Neutrophil (primary cell): ENCODE results near the gene RALGAPA2.
A peak's percentile ranks its signal among the peaks of the same experiment; 100 is the strongest.

Source experiments
- H3K27ac ChIP-seq: fragments of 200-600 bp; sonication (generic); 2 replicates; pipeline ENCODE4 v1.5.1; 2016; ENCODE audit warnings: mild to moderate bottlenecking, moderate library complexity
- H3K27me3 ChIP-seq: fragments of 200-600 bp; sonication (generic); 2 replicates; pipeline ENCODE4 v1.6.0; 2016; ENCODE audit warnings: mild to moderate bottlenecking
- H3K36me3 ChIP-seq: fragments of 200-600 bp; sonication (generic); 2 replicates; pipeline ENCODE4 v1.5.1; 2017
- H3K4me1 ChIP-seq, 2 experiments: fragments of 200-600 bp in 1 of 2; sonication (generic) in 1 of 2; 1 replicate in 1 of 2; 2 replicates in 1 of 2; pipeline versions ENCODE4 v1.5.1 to v1.6.1; 2013 to 2016; ENCODE audit warnings: low read depth in 1 of 2, low read length in 1 of 2, mild to moderate bottlenecking in 1 of 2, moderate library complexity in 1 of 2; ENCODE audit not compliant: control insufficient read depth in 1 of 2, insufficient read depth in 1 of 2
- H3K4me3 ChIP-seq, 2 experiments: fragments of 200-600 bp in 1 of 2; sonication (generic) in 1 of 2; 1 replicate in 1 of 2; 2 replicates in 1 of 2; pipeline ENCODE4 v1.5.1; 2013 to 2016; ENCODE audit warnings: low read depth in 1 of 2, low read length in 1 of 2, mild to moderate bottlenecking in 1 of 2, moderate library complexity in 1 of 2
- H3K9me3 ChIP-seq: fragments of 200-600 bp; sonication (generic); 2 replicates; pipeline ENCODE4 v1.5.1; 2016
- TF ChIP-seq, protein P1 (sequence below): fragments of 200-600 bp; sonication (generic); IDR thresholded peaks from 2 replicates; pipeline ENCODE4 v1.5.1; 2016; ENCODE audit warnings: antibody characterized with exemption

RALGAPA2 gene

DNA sequence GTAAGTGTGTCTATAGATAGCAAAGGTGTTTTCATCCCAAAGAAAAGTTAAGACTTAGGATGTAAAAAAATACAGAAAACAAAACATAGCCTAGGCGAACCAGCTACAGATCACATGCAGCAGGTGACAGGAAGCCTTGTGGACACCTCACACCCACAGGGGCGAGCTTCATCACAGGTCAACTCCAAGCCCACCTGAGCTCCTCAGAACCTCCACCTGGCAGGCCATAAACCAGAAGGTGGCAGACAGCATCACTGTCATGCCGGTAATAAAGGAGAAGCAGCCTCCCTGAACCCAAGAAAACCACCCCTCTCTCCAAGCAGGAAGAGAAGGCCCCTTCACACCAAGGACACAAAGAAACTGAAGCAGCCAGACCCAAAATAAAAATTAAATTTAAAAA lies 1.0 kb downstream of the RALGAPA2 start:
- Histone ChIP-seq H3K9me3 (no peaks in the 10 kb centered on the region), H3K4me3 (peak overlapping the region; percentile 65 to 86), H3K27ac (peak overlapping the region; percentile 92), H3K27me3 (no peaks in the 10 kb centered on the region), H3K36me3 (no peaks in the 10 kb centered on the region), H3K4me1 (peaks cover 48 to 54% of the 10 kb centered on the region in 2 experiments)
- TF ChIP-seq, protein P1, sequence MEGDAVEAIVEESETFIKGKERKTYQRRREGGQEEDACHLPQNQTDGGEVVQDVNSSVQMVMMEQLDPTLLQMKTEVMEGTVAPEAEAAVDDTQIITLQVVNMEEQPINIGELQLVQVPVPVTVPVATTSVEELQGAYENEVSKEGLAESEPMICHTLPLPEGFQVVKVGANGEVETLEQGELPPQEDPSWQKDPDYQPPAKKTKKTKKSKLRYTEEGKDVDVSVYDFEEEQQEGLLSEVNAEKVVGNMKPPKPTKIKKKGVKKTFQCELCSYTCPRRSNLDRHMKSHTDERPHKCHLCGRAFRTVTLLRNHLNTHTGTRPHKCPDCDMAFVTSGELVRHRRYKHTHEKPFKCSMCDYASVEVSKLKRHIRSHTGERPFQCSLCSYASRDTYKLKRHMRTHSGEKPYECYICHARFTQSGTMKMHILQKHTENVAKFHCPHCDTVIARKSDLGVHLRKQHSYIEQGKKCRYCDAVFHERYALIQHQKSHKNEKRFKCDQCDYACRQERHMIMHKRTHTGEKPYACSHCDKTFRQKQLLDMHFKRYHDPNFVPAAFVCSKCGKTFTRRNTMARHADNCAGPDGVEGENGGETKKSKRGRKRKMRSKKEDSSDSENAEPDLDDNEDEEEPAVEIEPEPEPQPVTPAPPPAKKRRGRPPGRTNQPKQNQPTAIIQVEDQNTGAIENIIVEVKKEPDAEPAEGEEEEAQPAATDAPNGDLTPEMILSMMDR, result no peak

DNA sequence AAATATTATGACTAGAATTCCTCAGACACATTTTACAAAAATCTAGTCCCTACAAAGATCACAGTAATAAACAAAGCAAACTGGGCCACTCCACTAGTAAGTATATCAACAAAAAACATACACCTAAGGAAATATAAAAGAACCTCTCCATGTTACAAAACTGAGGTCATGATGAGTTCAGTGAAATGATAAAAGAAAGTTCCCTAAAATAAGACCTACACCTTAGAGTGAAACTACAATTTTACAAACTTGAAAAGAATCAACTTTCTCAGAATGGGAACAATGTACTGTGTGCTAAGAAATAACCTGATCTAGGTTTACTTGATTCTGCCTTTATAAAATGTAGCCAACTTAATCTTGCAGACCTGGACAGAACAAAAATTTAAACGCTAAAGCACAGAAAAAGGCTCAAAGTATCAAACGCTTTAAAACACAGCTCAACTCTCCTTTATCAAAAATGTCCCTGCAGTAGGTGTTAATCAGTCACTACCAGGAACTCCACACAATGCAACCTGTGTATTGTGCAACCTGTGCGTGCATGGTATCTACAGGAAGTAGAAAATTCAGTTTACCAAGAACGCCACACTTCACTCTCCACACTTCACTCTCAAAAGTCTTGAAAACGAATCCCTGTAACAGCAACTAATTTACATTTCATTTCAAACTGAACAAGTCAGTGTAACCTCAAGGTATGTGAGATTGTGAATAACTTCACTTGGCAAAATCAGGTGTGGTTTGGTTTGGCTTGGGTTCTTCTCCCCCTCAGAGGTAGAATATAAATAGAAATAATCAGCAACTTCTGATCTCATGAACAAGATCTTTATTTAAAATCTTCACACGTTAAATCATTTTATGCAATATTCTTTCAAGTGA lies 1.8 kb downstream of the RALGAPA2 start:
- H3K4me1 ChIP-seq, result peaks cover 52 to 59% of the 10 kb centered on the region in 2 experiments
- H3K27ac ChIP-seq, result peak overlapping the region; percentile 92
- TF ChIP-seq, protein P1, result no peak
- H3K27me3 ChIP-seq, result no peaks in the 10 kb centered on the region
- peak overlapping the region; percentile 65 to 86 for H3K4me3 ChIP-seq
- H3K36me3 ChIP-seq, result no peaks in the 10 kb centered on the region
- no peaks in the 10 kb centered on the region for H3K9me3 ChIP-seq

DNA sequence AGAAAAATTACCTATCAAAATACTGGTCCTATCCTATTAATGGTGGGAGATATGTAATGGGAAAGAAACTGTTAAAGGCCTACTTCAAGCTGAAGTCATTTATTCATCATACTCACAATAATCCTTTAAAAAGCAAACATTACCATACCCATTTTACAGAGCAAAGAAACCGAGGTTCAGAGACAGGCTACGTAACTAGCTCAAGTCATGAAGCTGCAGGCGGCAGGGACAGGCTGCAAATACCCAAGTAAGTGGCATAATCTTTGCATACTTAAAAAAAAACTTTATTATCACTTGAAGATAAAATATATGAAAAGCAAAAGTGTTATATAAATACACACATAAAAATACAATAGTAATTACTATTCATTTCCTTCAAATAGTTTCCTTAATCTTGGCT lies 2.6 kb downstream of the RALGAPA2 start:
- TF ChIP-seq, protein P1, result no peak
- peak overlapping the region in 1 of 2 experiments; percentile 86 for H3K4me3 ChIP-seq
- no peaks in the 10 kb centered on the region for H3K36me3 ChIP-seq
- H3K4me1 ChIP-seq, result peaks cover 52 to 59% of the 10 kb centered on the region in 2 experiments
- no peaks in the 10 kb centered on the region for H3K27me3 ChIP-seq
- H3K27ac ChIP-seq, result peak overlapping the region; percentile 92
- no peaks in the 10 kb centered on the region for H3K9me3 ChIP-seq

DNA sequence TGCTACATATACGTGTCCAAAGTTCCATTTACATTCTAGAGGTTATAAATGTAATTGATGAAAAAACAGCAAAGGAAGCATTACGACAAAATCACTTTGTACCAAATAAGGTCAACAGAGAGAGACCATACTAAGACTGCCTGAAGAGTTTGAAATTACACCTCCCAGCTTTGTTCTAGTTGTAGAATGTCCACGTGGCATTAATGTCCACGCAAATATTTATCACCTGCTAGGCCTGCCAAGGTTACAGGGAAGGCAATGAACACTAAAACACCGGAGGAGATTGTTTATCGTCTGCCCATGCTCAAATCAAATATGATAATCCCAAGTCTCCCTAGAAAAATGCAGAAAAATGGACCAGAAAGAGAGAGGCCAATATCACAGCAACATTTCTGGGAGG lies 6.2 kb downstream of the RALGAPA2 start:
- Histone ChIP-seq H3K4me3 (no peak overlapping the region), H3K27me3 (no peaks in the 10 kb centered on the region), H3K27ac (peak overlapping the region; percentile 62), H3K36me3 (no peaks in the 10 kb centered on the region), H3K9me3 (no peaks in the 10 kb centered on the region), H3K4me1 (peaks cover 48 to 51% of the 10 kb centered on the region in 2 experiments)
- TF ChIP-seq, protein P1, result no peak

DNA sequence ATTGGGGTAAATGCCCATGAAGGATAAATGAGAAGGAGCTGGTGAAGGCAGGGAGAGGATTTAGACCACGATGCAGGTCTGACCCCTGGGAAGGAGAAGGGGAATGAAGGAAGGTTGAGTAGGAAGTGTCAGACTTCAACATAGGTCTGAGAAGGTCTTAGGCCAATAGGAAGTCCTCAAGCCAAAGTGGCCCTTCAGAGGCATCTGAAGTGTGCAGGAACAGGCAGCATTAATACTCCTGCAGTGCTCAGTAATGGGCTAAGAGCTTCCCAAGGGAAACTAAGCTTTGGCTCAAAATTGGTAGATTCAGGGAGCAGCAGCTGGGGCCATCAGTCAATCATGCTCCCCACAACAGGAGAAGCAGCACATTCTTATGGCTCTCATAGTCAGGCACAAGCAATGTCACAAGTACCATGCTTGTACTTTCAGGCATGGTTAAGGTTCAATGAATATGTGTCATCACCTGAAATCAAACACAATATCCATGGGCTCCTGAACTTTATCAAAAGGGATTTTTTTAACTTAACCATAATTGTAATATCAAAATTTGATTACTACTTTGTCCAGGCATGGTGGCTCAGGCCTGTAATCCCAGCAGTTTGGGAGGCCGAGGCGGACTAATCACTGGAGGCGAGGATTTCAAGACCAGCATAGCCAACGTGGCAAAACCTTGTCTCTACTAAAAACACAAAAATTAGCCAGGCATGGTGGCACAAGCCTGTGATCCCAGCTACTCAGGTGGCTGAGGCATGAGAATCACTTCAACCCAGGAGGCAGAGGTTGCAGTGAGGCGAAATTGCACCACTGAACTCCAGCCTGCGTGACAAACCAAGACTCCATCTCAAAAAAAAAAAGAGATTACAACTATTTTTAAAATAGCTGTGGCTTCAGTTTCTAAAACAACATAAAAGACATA lies 9.9 kb downstream of the RALGAPA2 start:
- Histone ChIP-seq H3K36me3 (no peaks in the 10 kb centered on the region), H3K27ac (peak overlapping the region; percentile 18), H3K27me3 (no peaks in the 10 kb centered on the region), H3K4me3 (no peak overlapping the region), H3K4me1 (peaks cover 17 to 26% of the 10 kb centered on the region in 2 experiments), H3K9me3 (no peaks in the 10 kb centered on the region)
- TF ChIP-seq, protein P1, result no peak
